HFF-Myc (cell line): ENCODE results near the gene FRMPD2.
"Not testable (repeated sequence)": the region's sequence is repeated elsewhere in the genome, so short reads cannot be mapped to it uniquely, and the experiment has no call there.

Experiments
- DNase-seq: peaks from one replicate; pipeline ENCODE4 v3.0.0-alpha.2; 2011; ENCODE audit warnings: low read depth; ENCODE audit errors: extremely low read depth
- H3K4me3 ChIP-seq: replicated peaks from 2 replicates; pipeline ENCODE4 v1.5.1; 2011; ENCODE audit warnings: low read depth, mild to moderate bottlenecking, control low read depth, low read length
- TF ChIP-seq, protein P1 (sequence below): IDR thresholded peaks from 2 replicates; pipeline ENCODE4 v1.5.1; 2012; ENCODE audit warnings: mild to moderate bottlenecking, low read depth, low read length, control low read depth; ENCODE audit errors: missing control alignments

The FRMPD2 gene

DNA sequence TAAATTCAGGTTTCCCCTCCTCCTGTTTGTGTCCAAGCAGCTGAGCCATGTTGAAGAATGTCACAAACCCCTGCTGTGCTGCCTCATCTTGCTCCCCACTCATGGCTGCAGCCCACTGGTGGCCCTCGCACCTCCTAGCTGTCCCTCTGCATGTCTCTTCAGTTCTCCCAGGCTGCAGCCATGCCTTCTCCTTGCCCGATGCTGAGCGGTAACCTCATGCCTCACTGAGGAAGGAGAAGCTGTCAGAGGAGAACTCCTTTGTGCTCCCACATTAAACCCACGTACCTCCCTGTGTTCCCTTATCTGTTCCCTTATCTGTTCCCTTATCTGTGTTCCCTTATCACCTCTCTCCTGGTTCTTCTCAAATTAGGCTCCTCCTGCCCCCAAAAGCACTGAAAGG lies 10.3 kb upstream of the FRMPD2 start:
- TF ChIP-seq, protein P1, sequence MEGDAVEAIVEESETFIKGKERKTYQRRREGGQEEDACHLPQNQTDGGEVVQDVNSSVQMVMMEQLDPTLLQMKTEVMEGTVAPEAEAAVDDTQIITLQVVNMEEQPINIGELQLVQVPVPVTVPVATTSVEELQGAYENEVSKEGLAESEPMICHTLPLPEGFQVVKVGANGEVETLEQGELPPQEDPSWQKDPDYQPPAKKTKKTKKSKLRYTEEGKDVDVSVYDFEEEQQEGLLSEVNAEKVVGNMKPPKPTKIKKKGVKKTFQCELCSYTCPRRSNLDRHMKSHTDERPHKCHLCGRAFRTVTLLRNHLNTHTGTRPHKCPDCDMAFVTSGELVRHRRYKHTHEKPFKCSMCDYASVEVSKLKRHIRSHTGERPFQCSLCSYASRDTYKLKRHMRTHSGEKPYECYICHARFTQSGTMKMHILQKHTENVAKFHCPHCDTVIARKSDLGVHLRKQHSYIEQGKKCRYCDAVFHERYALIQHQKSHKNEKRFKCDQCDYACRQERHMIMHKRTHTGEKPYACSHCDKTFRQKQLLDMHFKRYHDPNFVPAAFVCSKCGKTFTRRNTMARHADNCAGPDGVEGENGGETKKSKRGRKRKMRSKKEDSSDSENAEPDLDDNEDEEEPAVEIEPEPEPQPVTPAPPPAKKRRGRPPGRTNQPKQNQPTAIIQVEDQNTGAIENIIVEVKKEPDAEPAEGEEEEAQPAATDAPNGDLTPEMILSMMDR: no peak
- no peak for DNase-seq
- no peak overlapping the region for H3K4me3 ChIP-seq

DNA sequence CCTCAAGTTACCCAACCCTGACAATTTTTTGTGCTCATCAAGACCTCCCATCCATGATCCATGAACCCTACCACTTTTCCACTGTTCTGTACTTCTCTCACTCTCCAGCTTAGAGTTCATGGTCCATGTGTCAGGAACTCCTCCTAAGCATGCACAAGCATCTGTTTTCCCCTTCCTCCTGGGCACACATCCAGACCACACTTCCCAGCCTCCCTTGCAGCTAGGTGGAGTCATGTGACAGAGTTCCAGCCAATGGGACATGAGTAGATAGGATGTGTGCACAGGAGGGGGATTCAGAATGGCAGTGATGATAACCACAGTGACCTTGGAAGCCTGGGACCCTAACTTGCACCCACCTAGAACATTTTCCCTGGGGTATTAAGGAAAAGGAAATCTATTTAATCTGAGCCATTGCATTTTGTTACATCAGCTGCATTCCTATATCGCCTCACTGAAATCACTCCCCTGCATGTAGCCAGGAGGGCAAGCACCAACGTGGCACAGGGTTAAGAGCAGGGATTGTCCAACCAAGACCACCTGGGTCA lies 9.6 kb upstream of the FRMPD2 start:
- TF ChIP-seq, protein P1: no peak
- no peak overlapping the region for H3K4me3 ChIP-seq
- DNase-seq: no peak

DNA sequence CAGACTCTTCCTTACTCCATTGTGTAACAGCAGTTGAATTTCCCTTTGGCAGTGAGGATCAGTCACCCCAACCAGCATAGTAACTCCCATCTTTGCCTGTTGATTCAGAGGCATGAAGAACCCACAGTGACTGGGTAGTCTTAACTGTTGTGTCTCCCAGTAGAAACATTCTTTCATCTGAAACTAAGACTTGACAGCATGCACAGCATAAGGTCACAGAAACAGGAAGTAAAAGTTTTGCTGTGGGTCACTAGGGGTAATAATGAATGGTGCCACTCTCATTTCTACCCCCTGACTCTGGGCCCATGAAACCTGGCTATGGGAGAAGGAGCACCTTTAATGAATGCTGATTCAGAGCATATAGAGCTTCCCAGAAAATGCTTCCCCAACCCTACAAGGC lies 8.3 kb upstream of the FRMPD2 start:
- no peak overlapping the region for H3K4me3 ChIP-seq
- no peak for DNase-seq
- TF ChIP-seq, protein P1: no peak

DNA sequence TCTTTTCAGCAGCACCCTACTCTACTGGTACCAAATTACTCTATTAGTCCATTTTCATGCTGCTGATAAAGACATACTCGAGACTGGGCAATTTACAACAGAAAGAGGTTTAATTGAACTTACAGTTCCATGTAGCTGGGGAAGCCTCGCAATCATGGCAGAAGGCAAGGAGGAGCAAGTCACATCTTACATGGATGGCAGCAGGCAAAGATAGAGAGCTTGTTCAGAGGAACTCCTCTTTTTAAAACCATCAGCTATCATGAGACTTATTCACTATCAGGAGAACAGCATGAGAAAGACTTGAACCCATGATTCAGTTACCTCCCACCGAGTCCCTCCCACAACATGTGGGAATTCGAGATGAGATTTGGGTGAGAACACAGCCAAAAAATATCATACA lies 7.2 kb upstream of the FRMPD2 start:
- not testable (repeated sequence) for H3K4me3 ChIP-seq, DNase-seq

DNA sequence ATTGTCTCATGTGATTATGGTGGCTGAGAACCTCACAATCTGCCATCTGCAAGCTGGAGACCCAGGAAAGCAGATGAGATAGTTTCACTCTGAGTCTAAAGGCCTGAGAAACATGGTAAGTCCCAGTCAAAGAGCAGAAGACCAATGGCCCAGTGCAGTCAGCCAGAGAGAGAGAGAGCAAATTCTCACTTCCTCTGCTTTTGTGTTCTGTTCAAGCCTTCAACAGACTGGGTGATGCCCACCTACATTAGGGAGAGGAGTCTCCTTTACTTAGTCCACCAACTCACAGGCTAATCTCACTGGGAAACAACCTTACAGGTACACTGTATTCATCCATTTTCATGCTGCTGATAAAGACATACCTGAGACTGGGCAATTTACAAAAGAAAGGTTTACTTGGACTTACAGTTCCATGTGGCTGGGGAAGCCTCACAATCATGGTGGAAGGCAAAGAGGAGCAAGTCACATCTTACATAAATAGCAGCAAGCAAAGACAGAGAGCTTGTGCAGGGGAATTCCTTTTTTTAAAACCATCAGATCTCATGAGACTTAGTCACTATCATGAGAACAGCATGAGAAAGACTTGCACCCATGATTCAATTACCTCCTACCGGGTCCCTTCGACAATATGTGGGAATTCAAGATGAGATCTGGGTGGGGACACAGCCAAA lies 4.7 kb upstream of the FRMPD2 start:
- no peak overlapping the region for H3K4me3 ChIP-seq
- TF ChIP-seq, protein P1: no peak
- DNase-seq: no peak

DNA sequence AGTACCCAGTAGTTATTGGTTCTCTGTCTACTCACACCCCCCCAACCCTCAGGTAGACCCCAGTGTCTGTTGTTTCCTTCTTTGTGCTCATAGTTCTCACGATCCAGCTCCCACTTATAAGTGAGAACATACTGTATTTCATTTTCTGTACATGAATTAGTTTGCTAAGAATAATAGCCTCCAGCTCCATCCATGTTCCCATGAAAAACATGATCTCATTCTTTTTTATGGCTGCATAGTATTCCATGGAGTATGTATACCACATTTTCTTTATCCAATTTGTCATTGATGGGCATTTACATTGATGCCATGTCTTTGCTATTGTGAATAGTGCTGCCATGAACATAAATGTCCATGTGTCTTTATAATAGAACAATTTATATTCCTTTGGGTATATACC lies 2.6 kb upstream of the FRMPD2 start:
- no peak for DNase-seq
- TF ChIP-seq, protein P1: no peak
- H3K4me3 ChIP-seq: no peak overlapping the region

DNA sequence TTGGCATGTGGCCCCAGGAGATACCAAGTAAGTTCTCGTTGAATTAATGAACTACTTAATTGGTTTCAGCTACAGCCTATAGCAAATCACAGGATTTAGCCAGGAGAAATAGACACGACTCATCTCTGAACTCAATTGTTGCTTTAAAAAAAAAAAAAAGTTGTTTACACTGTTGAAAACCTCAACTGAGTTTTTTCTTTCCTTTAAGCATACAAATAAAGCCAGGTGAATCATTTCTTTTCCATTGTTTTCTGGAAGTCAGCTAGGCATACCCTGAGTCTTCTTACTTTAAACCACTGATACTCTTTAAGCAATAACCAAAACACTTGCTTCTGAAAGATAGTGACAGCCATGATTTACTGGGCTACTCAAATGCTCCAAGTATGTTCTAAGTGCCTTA lies 755 bp downstream of the FRMPD2 start:
- TF ChIP-seq, protein P1: no peak
- no peak for DNase-seq

More for the DNA sequence above, 755 bp downstream of the FRMPD2 start:
- H3K4me3 ChIP-seq: no peak overlapping the region
